Liver (tissue), 9 donors: Measurements from ENCODE around the gene PLS3. TPM values are rescaled to one million over a fixed set of nuclear protein-coding genes. Genes with fewer than 3 reads are reported as not detected.

ENCODE experiments used
- DNase-seq: peaks from one replicate; pipeline ENCODE4 v3.0.0-alpha.2; 2017; ENCODE audit warnings: low spot score
- H3K27ac ChIP-seq, 2 donors: one replicate each; pipeline ENCODE4 v1.7.0; 2013; ENCODE audit warnings: inconsistent platforms in 2 of 2, low read length in 2 of 2, control low read depth in 1 of 2, low read depth in 1 of 2, mild to moderate bottlenecking in 1 of 2
- H3K27me3 ChIP-seq, 4 donors: one replicate each; pipeline versions ENCODE4 v1.6.1 to v1.7.0; 2013; ENCODE audit warnings: low read length in 3 of 4, inconsistent platforms in 1 of 4, mild to moderate bottlenecking in 1 of 4, moderate library complexity in 1 of 4; ENCODE audit not compliant: control insufficient read depth in 4 of 4, insufficient read depth in 4 of 4
- H3K36me3 ChIP-seq, 4 donors: one replicate each; pipeline versions ENCODE4 v1.6.1 to v1.7.0; 2013; ENCODE audit warnings: low read length in 3 of 4, mild to moderate bottlenecking in 3 of 4, low read depth in 1 of 4, moderate library complexity in 1 of 4; ENCODE audit not compliant: control insufficient read depth in 4 of 4, insufficient read depth in 3 of 4
- H3K4me1 ChIP-seq, 4 donors: one replicate each; pipeline versions ENCODE4 v1.6.1 to v1.7.0; 2013; ENCODE audit warnings: low read length in 3 of 4, mild to moderate bottlenecking in 3 of 4, moderate library complexity in 1 of 4; ENCODE audit not compliant: control insufficient read depth in 4 of 4, insufficient read depth in 4 of 4
- H3K4me3 ChIP-seq, 3 donors: one replicate each; pipeline versions ENCODE4 v1.6.1 to v1.7.0; 2013; ENCODE audit warnings: low read length in 3 of 3, control low read depth in 1 of 3, low read depth in 1 of 3, mild to moderate bottlenecking in 1 of 3
- H3K9ac ChIP-seq, 2 donors: one replicate each; pipeline ENCODE4 v1.7.0; 2013; ENCODE audit warnings: low read length in 2 of 2, mild to moderate bottlenecking in 2 of 2, moderate library complexity in 2 of 2, control low read depth in 1 of 2, low read depth in 1 of 2
- H3K9me3 ChIP-seq, 4 donors: one replicate each; pipeline versions ENCODE4 v1.6.1 to v1.7.0; 2013; ENCODE audit warnings: low read length in 3 of 4; ENCODE audit not compliant: control insufficient read depth in 4 of 4
- FOXA1 ChIP-seq: IDR thresholded peaks from 2 replicates; pipeline ENCODE4 v1.6.1; 2016; ENCODE audit warnings: antibody characterized with exemption
- FOXA2 ChIP-seq: IDR thresholded peaks from 2 replicates; pipeline ENCODE4 v1.6.1; 2016; ENCODE audit warnings: antibody characterized with exemption
- GABPA ChIP-seq, 2 donors: IDR thresholded peaks in 1 of 2; conservative IDR thresholded peaks in 1 of 2; 2 replicates each; pipeline ENCODE4 v1.6.1; 2016; ENCODE audit warnings: antibody characterized with exemption in 2 of 2, mild to moderate bottlenecking in 1 of 2, moderate library complexity in 1 of 2
- HNF4A ChIP-seq, 2 donors: conservative IDR thresholded peaks; 2 replicates each; pipeline ENCODE4 v1.6.1; 2016; ENCODE audit warnings: antibody characterized with exemption in 2 of 2, mild to moderate bottlenecking in 2 of 2
- HNF4G ChIP-seq: IDR thresholded peaks from 2 replicates; pipeline ENCODE4 v1.6.1; 2016; ENCODE audit warnings: antibody characterized with exemption
- JUND ChIP-seq, 2 donors: IDR thresholded peaks; 2 replicates each; pipeline ENCODE4 v1.6.1; 2016; ENCODE audit warnings: antibody characterized with exemption in 2 of 2
- RAD21 ChIP-seq, 2 donors: IDR thresholded peaks; 2 replicates each; pipeline ENCODE4 v1.6.1; 2016; ENCODE audit warnings: antibody characterized with exemption in 2 of 2, mild to moderate bottlenecking in 2 of 2
- RXRA ChIP-seq, 2 donors: IDR thresholded peaks; 2 replicates each; pipeline ENCODE4 v1.6.1; 2017 to 2018; ENCODE audit warnings: antibody characterized with exemption in 2 of 2, mild to moderate bottlenecking in 1 of 2
- SP1 ChIP-seq: IDR thresholded peaks from 2 replicates; pipeline ENCODE4 v1.6.1; 2018; ENCODE audit warnings: antibody characterized with exemption, mild to moderate bottlenecking
- TAF1 ChIP-seq: conservative IDR thresholded peaks from 2 replicates; pipeline ENCODE4 v1.6.1; 2016; ENCODE audit warnings: antibody characterized with exemption, mild to moderate bottlenecking
- YY1 ChIP-seq: IDR thresholded peaks from 2 replicates; pipeline ENCODE4 v1.6.1; 2016; ENCODE audit warnings: antibody characterized with exemption, mild to moderate bottlenecking
- WGBS: extraction: QIAGEN DNeasy Blood & Tissue Kit; methylation state at CpG from one replicate; pipeline ENCODE4 v1.1.7; 2013; 5-methylcytosine and 5-hydroxymethylcytosine counted together
- polyA plus RNA-seq, 2 donors: library from polyadenylated mRNA; stranded (reverse) in 1 of 2; unstranded in 1 of 2; fragments of 200-250 nt in 1 of 2; fragments of >200 nt in 1 of 2; fragmentation: Nextera tagmentation in 1 of 2; extraction: Ambion mirVana in 1 of 2; gene quantifications; one replicate each; pipeline versions ENCODE4 v1.2.1 to v1.2.3, GENCODE V29; 2013 to 2015
- total RNA-seq, 2 donors: library from RNA; depleted of rRNA; stranded (reverse); fragments of >200 nt; gene quantifications; one replicate each; pipeline ENCODE4 v1.2.3, GENCODE V29; 2014
- TF ChIP-seq, protein P1 (sequence below): fragments of 150-350 bp; IDR thresholded peaks from 2 replicates; pipeline ENCODE4 v1.5.1; 2017; ENCODE audit warnings: improper control_type of control experiment, low read depth, low read length; ENCODE audit not compliant: missing input control
- TF ChIP-seq, protein P2 (sequence below): IDR thresholded peaks from 2 replicates; pipeline ENCODE4 v1.6.1; 2016; ENCODE audit warnings: antibody characterized with exemption
- TF ChIP-seq, protein P3 (sequence below): IDR thresholded peaks from 2 replicates; pipeline ENCODE4 v1.6.1; 2016; ENCODE audit warnings: antibody characterized with exemption
- TF ChIP-seq, protein P4 (sequence below): IDR thresholded peaks from 2 replicates; pipeline ENCODE4 v1.6.1; 2016; ENCODE audit warnings: antibody characterized with exemption, mild to moderate bottlenecking
- donor health status: healthy.
- donor health status: healthy.
- donor health status: healthy.
- donor health status: healthy.
- donor health status: healthy.

The PLS3 gene
- total and polyA plus RNA-seq, 4 donors: 56.3 to 119 (median 71.6) TPM

DNA sequence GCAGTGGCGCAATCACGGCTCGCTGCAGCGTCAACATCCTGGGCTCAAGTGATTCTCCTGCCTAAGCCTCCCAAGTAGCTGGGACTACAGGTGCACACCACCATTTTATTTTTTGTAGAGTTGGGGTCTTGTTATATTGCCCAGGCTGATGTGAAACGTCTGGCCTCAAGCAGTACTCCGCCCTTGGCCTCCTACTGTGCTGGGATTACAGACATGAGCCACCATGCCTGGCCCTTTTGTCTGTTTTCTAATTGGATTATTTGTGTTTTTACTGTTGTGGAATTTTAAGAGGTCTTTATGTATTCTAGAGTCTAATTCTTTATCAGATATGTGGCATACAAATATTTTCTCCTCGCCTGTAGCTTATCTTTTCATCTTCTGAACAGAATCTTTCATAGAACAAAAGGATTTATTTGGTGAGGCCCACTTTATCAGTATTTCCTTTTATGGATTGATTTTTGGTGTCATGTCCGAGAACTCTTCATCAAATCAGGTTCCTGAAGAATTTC is 18.9 kb downstream of the PLS3 start:
- Histone ChIP-seq H3K9me3 (no peaks in the 10 kb centered on the region), H3K4me3 (no peak overlapping the region), H3K4me1 (peaks cover 0 to 25% (median 14%) of the 10 kb centered on the region in 4 donors), H3K36me3 (peaks cover 0 to 2% (median 0%) of the 10 kb centered on the region in 4 donors), H3K9ac (no peak overlapping the region), H3K27ac (no peak overlapping the region), H3K27me3 (no peaks in the 10 kb centered on the region)
- DNase-seq: no peak
- 92% methylated on average over 8 of the region's 8 CpGs for WGBS
- TF ChIP-seq, protein P1, sequence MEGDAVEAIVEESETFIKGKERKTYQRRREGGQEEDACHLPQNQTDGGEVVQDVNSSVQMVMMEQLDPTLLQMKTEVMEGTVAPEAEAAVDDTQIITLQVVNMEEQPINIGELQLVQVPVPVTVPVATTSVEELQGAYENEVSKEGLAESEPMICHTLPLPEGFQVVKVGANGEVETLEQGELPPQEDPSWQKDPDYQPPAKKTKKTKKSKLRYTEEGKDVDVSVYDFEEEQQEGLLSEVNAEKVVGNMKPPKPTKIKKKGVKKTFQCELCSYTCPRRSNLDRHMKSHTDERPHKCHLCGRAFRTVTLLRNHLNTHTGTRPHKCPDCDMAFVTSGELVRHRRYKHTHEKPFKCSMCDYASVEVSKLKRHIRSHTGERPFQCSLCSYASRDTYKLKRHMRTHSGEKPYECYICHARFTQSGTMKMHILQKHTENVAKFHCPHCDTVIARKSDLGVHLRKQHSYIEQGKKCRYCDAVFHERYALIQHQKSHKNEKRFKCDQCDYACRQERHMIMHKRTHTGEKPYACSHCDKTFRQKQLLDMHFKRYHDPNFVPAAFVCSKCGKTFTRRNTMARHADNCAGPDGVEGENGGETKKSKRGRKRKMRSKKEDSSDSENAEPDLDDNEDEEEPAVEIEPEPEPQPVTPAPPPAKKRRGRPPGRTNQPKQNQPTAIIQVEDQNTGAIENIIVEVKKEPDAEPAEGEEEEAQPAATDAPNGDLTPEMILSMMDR: no peak
- TF ChIP-seq HNF4A (conservative IDR thresholded peaks at IDR 0.05) (no peak), RXRA (IDR thresholded peaks at IDR 0.05) (no peak), TAF1 (no peak), FOXA1 (no peak), HNF4G (no peak), YY1 (no peak), JUND (IDR thresholded peaks at IDR 0.05) (no peak)
- TF ChIP-seq, protein P2, sequence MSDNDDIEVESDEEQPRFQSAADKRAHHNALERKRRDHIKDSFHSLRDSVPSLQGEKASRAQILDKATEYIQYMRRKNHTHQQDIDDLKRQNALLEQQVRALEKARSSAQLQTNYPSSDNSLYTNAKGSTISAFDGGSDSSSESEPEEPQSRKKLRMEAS: no peak
- TF ChIP-seq, protein P3, sequence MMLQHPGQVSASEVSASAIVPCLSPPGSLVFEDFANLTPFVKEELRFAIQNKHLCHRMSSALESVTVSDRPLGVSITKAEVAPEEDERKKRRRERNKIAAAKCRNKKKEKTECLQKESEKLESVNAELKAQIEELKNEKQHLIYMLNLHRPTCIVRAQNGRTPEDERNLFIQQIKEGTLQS: no peak

DNA sequence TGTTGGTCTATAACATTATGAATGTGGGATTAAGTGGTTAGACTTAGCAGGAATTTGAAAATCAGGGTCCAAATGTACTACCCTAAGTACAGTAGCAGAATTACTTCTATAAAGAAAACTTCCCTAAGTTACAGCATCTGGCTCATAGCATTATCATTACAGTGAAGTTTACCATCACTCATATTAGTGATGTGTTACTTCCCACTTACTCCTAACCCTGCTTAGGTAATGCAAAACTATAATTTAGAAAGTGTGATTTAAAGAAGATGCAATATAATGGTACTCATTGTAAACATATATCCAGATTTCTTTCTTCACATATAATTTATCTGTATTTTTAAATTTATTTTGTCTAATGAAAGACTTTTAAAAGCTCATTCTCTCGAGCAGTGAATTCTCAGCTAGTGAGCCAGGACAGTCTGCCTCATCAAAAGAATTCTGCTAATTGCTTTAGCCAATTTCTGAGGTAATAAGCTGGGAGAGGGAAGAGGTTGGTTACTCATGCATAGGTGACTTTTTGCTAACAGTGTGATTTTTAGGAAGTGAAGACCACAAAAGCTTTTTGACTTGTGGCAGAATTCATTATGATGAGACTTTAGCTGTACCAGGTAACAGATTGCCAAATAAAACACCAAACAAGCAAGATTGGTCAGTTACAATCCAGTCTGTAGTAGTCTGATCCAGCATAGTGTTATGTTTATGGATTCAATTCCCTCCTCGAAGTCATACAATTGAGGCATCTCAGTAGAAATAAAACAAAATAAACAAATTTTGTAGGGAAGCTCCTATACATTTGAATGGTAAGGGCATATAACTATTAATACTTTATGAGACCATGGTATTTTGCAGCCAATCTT is 21.0 kb downstream of the PLS3 start:
- DNase-seq: no peak
- H3K9ac ChIP-seq: no peak overlapping the region
- no peaks in the 10 kb centered on the region for H3K27me3 ChIP-seq
- no peaks in the 10 kb centered on the region for H3K9me3 ChIP-seq
- H3K4me3 ChIP-seq: no peak overlapping the region
- WGBS: 64% methylated on average over 2 of the region's 2 CpGs
- no peak overlapping the region for H3K27ac ChIP-seq
- TF ChIP-seq TAF1 (no peak), RAD21 (IDR thresholded peaks at IDR 0.05) (no peak), GABPA (IDR thresholded peaks at IDR 0.05 in 1 of 2, conservative IDR thresholded peaks at IDR 0.05 in 1 of 2) (no peak), HNF4G (no peak), HNF4A (conservative IDR thresholded peaks at IDR 0.05) (no peak), FOXA1 (no peak), SP1 (no peak), FOXA2 (no peak), JUND (IDR thresholded peaks at IDR 0.05) (no peak), YY1 (no peak)
- TF ChIP-seq, protein P4, sequence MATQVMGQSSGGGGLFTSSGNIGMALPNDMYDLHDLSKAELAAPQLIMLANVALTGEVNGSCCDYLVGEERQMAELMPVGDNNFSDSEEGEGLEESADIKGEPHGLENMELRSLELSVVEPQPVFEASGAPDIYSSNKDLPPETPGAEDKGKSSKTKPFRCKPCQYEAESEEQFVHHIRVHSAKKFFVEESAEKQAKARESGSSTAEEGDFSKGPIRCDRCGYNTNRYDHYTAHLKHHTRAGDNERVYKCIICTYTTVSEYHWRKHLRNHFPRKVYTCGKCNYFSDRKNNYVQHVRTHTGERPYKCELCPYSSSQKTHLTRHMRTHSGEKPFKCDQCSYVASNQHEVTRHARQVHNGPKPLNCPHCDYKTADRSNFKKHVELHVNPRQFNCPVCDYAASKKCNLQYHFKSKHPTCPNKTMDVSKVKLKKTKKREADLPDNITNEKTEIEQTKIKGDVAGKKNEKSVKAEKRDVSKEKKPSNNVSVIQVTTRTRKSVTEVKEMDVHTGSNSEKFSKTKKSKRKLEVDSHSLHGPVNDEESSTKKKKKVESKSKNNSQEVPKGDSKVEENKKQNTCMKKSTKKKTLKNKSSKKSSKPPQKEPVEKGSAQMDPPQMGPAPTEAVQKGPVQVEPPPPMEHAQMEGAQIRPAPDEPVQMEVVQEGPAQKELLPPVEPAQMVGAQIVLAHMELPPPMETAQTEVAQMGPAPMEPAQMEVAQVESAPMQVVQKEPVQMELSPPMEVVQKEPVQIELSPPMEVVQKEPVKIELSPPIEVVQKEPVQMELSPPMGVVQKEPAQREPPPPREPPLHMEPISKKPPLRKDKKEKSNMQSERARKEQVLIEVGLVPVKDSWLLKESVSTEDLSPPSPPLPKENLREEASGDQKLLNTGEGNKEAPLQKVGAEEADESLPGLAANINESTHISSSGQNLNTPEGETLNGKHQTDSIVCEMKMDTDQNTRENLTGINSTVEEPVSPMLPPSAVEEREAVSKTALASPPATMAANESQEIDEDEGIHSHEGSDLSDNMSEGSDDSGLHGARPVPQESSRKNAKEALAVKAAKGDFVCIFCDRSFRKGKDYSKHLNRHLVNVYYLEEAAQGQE: no peak
- TF ChIP-seq, protein P3: no peak
- peaks cover 0 to 28% (median 18%) of the 10 kb centered on the region in 4 donors for H3K4me1 ChIP-seq
- H3K36me3 ChIP-seq: no peaks in the 10 kb centered on the region
